ENCODE results near the gene CGREF1. TPM values are rescaled to one million over a fixed set of nuclear protein-coding genes. Genes with fewer than 3 reads are reported as not detected.
A peak's percentile ranks its signal among the peaks of the same experiment; 100 is the strongest.

Gene CGREF1
- total RNA-seq, 1 experiment from 2014 or later = 12.9 TPM

DNA sequence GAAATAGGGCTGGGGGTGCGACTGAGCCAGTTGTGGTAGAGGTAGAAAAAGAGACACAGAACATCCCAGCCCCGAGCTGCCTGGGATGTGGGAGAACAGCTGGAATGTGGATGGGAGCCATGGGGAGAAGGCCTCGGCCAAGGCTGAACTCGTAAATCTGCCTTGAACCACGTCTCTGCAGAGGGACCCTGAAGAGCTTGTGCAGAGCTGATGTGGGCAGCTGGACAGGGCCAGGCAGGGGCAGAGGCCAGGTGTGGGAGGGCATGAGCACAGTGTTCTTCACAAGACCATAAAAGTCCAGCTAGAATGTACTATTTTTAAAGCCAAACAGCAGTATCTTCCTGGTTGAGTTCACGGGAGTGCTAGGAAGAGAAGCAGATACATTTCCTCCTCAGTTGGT, 35.6 kb upstream of the CGREF1 start:
- intact Hi-C loops (cut with micrococcal nuclease) = no loop called here
- no TSS peak for BruUV-seq (replicated peaks)
- Mint-ChIP-seq H3K4me1 (ENCODE audit: insufficient read depth, unreplicated experiment) (no peaks in the 10 kb centered on the region), H3K4me3 (ENCODE audit: unreplicated experiment) (no peak overlapping the region), H3K27me3 (ENCODE audit: insufficient read depth, unreplicated experiment) (no peaks in the 10 kb centered on the region), H3K36me3 (ENCODE audit: insufficient read depth, unreplicated experiment) (no peaks in the 10 kb centered on the region), H3K9me3 (ENCODE audit: unreplicated experiment) (no peaks in the 10 kb centered on the region), H3K27ac (ENCODE audit: low read depth, unreplicated experiment) (no peak overlapping the region)
- TF ChIP-seq, protein P1, sequence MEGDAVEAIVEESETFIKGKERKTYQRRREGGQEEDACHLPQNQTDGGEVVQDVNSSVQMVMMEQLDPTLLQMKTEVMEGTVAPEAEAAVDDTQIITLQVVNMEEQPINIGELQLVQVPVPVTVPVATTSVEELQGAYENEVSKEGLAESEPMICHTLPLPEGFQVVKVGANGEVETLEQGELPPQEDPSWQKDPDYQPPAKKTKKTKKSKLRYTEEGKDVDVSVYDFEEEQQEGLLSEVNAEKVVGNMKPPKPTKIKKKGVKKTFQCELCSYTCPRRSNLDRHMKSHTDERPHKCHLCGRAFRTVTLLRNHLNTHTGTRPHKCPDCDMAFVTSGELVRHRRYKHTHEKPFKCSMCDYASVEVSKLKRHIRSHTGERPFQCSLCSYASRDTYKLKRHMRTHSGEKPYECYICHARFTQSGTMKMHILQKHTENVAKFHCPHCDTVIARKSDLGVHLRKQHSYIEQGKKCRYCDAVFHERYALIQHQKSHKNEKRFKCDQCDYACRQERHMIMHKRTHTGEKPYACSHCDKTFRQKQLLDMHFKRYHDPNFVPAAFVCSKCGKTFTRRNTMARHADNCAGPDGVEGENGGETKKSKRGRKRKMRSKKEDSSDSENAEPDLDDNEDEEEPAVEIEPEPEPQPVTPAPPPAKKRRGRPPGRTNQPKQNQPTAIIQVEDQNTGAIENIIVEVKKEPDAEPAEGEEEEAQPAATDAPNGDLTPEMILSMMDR (IDR thresholded peaks at IDR 0.05; ENCODE audit: unreplicated experiment) = no peak
- no peak for DNase-seq (ENCODE audit: unreplicated experiment)
- CTCF ChIA-PET = interaction anchor here (0.5 to 1.5 kb wide), 4 partner anchors 15 to 125 kb away, joined by 3 to 4 read pairs (median 4); no protein-coding TSS in a partner anchor
- POLR2A ChIA-PET = no interaction called here

- no TSS peak for BruUV-seq (replicated peaks)
- peak; percentile 18 for DNase-seq (ENCODE audit: unreplicated experiment)
Observed at GRCh38 chr2:27152796-27153464, 34.0 kb upstream of the CGREF1 start.

GRCh38 chr2:27152102-27152795, 33.3 kb upstream of the CGREF1 start:
- POLR2A ChIA-PET = interaction anchor here (0.6 to 1.1 kb wide), 2 partner anchors 24 to 28 kb away, joined by 3 read pairs; no protein-coding TSS in a partner anchor
- CTCF ChIA-PET = interaction anchor here (0.6 to 1.9 kb wide), 6 partner anchors 15 to 200 kb away, joined by 3 to 7 read pairs (median 3); no protein-coding TSS in a partner anchor
- BruUV-seq (replicated peaks) = no TSS peak

More at GRCh38 chr2:27152796-27153464, 34.0 kb upstream of the CGREF1 start:
- TF ChIP-seq, protein P1 (IDR thresholded peaks at IDR 0.05; ENCODE audit: unreplicated experiment) = no peak
- Mint-ChIP-seq H3K4me3 (ENCODE audit: unreplicated experiment) (no peak overlapping the region), H3K36me3 (ENCODE audit: insufficient read depth, unreplicated experiment) (no peaks in the 10 kb centered on the region), H3K9me3 (ENCODE audit: unreplicated experiment) (no peaks in the 10 kb centered on the region), H3K27me3 (ENCODE audit: insufficient read depth, unreplicated experiment) (no peaks in the 10 kb centered on the region), H3K27ac (ENCODE audit: low read depth, unreplicated experiment) (no peak overlapping the region), H3K4me1 (ENCODE audit: insufficient read depth, unreplicated experiment) (no peaks in the 10 kb centered on the region)
- ChIA-PET POLR2A (interaction anchor here (0.6 to 1.1 kb wide), 2 partner anchors 25 to 27 kb away, joined by 3 read pairs; no protein-coding TSS in a partner anchor), CTCF (interaction anchor here (0.6 to 1.9 kb wide), 3 partner anchors 17 to 200 kb away, joined by 3 to 6 read pairs (median 3); no protein-coding TSS in a partner anchor)
- intact Hi-C loops (cut with micrococcal nuclease) = no loop called here

More at GRCh38 chr2:27152102-27152795, 33.3 kb upstream of the CGREF1 start:
- Mint-ChIP-seq H3K9me3 (ENCODE audit: unreplicated experiment) (no peaks in the 10 kb centered on the region), H3K27me3 (ENCODE audit: insufficient read depth, unreplicated experiment) (no peaks in the 10 kb centered on the region), H3K27ac (ENCODE audit: low read depth, unreplicated experiment) (no peak overlapping the region), H3K36me3 (ENCODE audit: insufficient read depth, unreplicated experiment) (no peaks in the 10 kb centered on the region), H3K4me1 (ENCODE audit: insufficient read depth, unreplicated experiment) (no peaks in the 10 kb centered on the region), H3K4me3 (ENCODE audit: unreplicated experiment) (no peak overlapping the region)
- intact Hi-C loops (cut with micrococcal nuclease) = no loop called here
- TF ChIP-seq, protein P1 (IDR thresholded peaks at IDR 0.05; ENCODE audit: unreplicated experiment) = no peak
- DNase-seq (ENCODE audit: unreplicated experiment) = peak; percentile 20
